ENCODE data around the gene CRTAP. TPM values are rescaled to one million over a fixed set of nuclear protein-coding genes. Genes with fewer than 3 reads are reported as not detected.
"Not testable (repeated sequence)": the region's sequence is repeated elsewhere in the genome, so short reads cannot be mapped to it uniquely, and the experiment has no call there.

CRTAP gene
- total RNA-seq, 1 donor from 2014 or later = 147 TPM

DNA sequence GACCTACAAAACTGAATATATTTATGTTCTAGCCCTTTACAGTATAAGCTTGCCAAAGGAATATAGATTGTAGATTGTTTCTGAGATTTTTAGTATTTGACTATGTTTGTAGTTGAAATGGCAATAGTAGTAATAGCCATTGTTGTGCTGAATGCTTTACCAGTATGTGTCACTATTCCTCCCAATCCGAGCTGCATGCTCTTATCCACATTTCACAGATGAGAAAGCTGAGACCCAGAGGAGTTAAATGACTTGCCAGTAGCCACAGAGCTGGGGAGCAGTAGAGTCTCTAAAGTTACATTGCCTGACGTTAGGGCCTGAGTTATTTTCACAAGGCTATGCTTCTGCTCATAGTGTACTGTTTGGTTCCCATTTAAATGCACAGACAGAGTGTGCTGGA is 13.6 kb upstream of the CRTAP start:
- DNase-seq (ENCODE audit: low read depth, low spot score) = no peak
- H3K27me3 Mint-ChIP-seq (ENCODE audit: low read depth) = peaks cover 2% of the 10 kb centered on the region
- no peak overlapping the region for H3K27ac Mint-ChIP-seq (ENCODE audit: unreplicated experiment)
- peak overlapping the region; percentile 15 for H3K4me3 Mint-ChIP-seq
- H3K36me3 Mint-ChIP-seq (ENCODE audit: low read depth) = no peaks in the 10 kb centered on the region
- no peaks in the 10 kb centered on the region for H3K9me3 Mint-ChIP-seq
- H3K4me1 Mint-ChIP-seq = peaks cover 16% of the 10 kb centered on the region
- TF ChIP-seq CTCF (conservative IDR thresholded peaks at IDR 0.05) = no peak

DNA sequence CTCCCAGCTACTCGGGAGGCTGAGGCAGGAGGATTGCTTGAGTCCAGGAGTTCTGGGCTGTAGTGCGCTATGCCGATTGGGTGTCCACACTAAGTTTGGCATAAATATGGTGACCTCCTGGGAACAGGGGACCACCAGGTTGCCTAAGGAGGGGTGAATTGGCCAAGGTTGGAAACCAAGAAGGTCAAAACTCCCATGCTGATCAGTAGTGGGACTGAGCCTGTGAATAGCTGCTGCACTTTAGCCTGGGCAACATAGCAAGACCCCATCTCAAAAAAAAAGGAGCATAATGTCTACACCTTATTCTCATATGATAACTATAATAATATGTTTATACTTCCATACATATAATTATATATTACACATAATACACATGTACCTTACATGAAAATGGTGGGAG is 10.8 kb upstream of the CRTAP start:
- no peak for TF ChIP-seq CTCF (conservative IDR thresholded peaks at IDR 0.05)
- no peak overlapping the region for H3K4me3 Mint-ChIP-seq
- H3K4me1 Mint-ChIP-seq = no peaks in the 10 kb centered on the region
- no peak overlapping the region for H3K27ac Mint-ChIP-seq (ENCODE audit: unreplicated experiment)
- no peaks in the 10 kb centered on the region for H3K36me3 Mint-ChIP-seq (ENCODE audit: low read depth)
- no peak for DNase-seq (ENCODE audit: low read depth, low spot score)
- peaks cover 5% of the 10 kb centered on the region for H3K9me3 Mint-ChIP-seq
- peaks cover 2% of the 10 kb centered on the region for H3K27me3 Mint-ChIP-seq (ENCODE audit: low read depth)

- H3K9me3 Mint-ChIP-seq = peaks cover 5% of the 10 kb centered on the region
- TF ChIP-seq CTCF (conservative IDR thresholded peaks at IDR 0.05) = no peak
- no peak overlapping the region for H3K4me3 Mint-ChIP-seq
- H3K4me1 Mint-ChIP-seq = no peaks in the 10 kb centered on the region
- no peak for DNase-seq (ENCODE audit: low read depth, low spot score)
- H3K27me3 Mint-ChIP-seq (ENCODE audit: low read depth) = peaks cover 2% of the 10 kb centered on the region
- no peaks in the 10 kb centered on the region for H3K36me3 Mint-ChIP-seq (ENCODE audit: low read depth)
- no peak overlapping the region for H3K27ac Mint-ChIP-seq (ENCODE audit: unreplicated experiment)
These were observed 10.3 kb upstream of the CRTAP start for GRCh38 chr3:33103480-33103879.

DNA sequence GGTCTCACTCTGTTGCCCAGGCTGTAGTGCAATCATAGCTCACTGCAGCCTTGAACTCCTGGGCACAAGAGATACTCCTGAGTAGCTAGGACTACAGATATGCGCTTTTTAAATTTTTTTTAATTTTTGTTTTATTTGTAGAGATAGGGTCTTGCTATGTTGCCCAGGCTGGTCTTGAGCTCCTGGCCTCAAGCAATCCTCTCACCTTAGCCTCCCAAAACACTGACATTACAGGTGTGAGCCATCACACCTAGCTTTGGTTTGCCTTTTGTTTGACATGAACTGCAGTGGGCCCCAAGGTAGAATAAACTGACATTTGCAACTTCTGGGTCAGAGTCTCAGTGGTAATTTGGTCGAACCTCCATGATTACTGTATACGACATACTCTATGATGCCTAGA is 9.0 kb upstream of the CRTAP start:
- no peak overlapping the region for H3K4me3 Mint-ChIP-seq
- peaks cover 2% of the 10 kb centered on the region for H3K27me3 Mint-ChIP-seq (ENCODE audit: low read depth)
- no peaks in the 10 kb centered on the region for H3K4me1 Mint-ChIP-seq

DNA sequence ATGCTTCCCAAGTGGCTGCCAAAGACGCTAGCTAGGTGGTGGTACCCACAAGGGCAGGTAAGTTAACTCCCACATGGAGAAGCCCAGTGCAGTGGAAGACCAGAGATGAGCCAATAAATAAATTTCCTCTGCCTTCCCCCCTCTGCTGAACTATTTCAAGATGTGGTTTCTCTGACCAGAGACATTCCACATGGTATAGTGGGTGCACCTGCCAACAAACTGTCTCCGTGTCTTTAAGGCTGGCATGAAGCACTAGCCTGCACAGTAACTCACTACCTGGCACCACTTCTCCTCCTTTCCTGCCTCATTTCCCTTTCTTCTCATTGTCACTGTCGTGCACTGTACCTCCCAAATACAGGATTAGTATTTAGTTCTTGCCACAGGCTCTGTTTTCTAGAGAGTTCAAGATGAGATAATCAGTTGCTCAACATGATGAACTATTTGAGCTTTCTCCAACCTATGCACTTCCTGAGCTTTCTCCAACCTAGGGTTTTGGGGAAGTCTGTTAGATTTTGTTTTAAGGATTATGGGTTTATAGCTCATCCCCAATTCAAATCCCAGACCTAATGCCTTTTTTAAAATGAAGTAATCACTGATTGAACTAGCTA is 8.4 kb upstream of the CRTAP start:
- no peak for DNase-seq (ENCODE audit: low read depth, low spot score)
- no peak overlapping the region for H3K27ac Mint-ChIP-seq (ENCODE audit: unreplicated experiment)
- H3K27me3 Mint-ChIP-seq (ENCODE audit: low read depth) = peaks cover 2% of the 10 kb centered on the region
- no peak for TF ChIP-seq CTCF (conservative IDR thresholded peaks at IDR 0.05)
- H3K36me3 Mint-ChIP-seq (ENCODE audit: low read depth) = no peaks in the 10 kb centered on the region
- H3K9me3 Mint-ChIP-seq = peaks cover 5% of the 10 kb centered on the region
- H3K4me3 Mint-ChIP-seq = no peak overlapping the region
- no peaks in the 10 kb centered on the region for H3K4me1 Mint-ChIP-seq

More for the DNA sequence above, 9.0 kb upstream of the CRTAP start:
- no peaks in the 10 kb centered on the region for H3K36me3 Mint-ChIP-seq (ENCODE audit: low read depth)
- DNase-seq (ENCODE audit: low read depth, low spot score) = no peak
- H3K9me3 Mint-ChIP-seq = peaks cover 5% of the 10 kb centered on the region
- no peak for TF ChIP-seq CTCF (conservative IDR thresholded peaks at IDR 0.05)
- H3K27ac Mint-ChIP-seq (ENCODE audit: unreplicated experiment) = no peak overlapping the region

DNA sequence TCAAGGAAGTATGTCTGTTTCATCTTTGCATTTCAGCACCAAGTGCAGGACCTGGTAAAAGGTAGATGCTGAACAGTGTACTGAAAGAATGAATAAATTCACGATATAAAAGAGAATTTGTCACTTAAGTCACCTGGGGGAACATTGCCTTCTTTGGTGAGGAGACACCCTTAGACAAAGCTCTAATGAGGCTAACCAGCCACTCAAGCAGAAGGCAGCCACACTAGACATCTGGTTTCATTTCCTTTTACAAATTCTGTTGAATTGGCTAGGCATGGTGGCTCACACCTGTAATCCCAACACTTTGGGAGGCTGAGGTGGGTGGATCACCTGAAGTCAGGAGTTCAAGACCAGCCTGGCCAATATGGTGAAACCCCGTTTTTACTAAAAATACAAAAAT is 7.0 kb upstream of the CRTAP start:
- H3K4me3 Mint-ChIP-seq; H3K4me1 Mint-ChIP-seq; H3K27ac Mint-ChIP-seq (ENCODE audit: unreplicated experiment); H3K36me3 Mint-ChIP-seq (ENCODE audit: low read depth); H3K27me3 Mint-ChIP-seq (ENCODE audit: low read depth); H3K9me3 Mint-ChIP-seq; DNase-seq (ENCODE audit: low read depth, low spot score): not testable (repeated sequence)
